ENCODE results near the gene SYT6. TPM values are rescaled to one million over a fixed set of nuclear protein-coding genes. Genes with fewer than 3 reads are reported as not detected.

The SYT6 gene
- total RNA-seq, 1 experiment from 2014 or later = 77.2 TPM

DNA sequence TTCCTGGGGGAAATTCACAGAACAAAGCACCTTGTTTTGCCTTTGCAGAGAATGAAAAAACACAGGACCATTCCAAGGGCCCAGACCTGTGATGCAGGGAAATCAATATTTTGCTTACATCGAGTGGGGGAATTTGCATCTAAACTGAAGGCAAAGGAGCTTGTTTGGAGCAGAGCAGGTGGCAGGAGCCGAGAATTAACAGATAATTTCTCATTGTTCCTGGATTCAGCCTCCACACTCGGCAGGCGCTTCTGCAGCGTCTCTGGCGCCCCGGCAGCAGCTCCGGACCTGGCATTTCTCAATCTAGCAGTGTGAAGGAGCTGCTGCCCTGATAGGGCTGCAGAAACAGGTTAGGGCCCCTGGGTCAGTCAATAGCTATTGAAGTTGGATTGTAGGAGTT lies 2.0 kb upstream of the SYT6 start:
- TF ChIP-seq, protein P1, sequence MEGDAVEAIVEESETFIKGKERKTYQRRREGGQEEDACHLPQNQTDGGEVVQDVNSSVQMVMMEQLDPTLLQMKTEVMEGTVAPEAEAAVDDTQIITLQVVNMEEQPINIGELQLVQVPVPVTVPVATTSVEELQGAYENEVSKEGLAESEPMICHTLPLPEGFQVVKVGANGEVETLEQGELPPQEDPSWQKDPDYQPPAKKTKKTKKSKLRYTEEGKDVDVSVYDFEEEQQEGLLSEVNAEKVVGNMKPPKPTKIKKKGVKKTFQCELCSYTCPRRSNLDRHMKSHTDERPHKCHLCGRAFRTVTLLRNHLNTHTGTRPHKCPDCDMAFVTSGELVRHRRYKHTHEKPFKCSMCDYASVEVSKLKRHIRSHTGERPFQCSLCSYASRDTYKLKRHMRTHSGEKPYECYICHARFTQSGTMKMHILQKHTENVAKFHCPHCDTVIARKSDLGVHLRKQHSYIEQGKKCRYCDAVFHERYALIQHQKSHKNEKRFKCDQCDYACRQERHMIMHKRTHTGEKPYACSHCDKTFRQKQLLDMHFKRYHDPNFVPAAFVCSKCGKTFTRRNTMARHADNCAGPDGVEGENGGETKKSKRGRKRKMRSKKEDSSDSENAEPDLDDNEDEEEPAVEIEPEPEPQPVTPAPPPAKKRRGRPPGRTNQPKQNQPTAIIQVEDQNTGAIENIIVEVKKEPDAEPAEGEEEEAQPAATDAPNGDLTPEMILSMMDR (conservative IDR thresholded peaks at IDR 0.05) = no peak
- no peaks in the 10 kb centered on the region for H4K20me1 ChIP-seq (ENCODE audit: control insufficient read depth, insufficient read depth, insufficient read length)
- no peak overlapping the region for H3K23ac ChIP-seq (ENCODE audit: insufficient read length, low read depth, low read length)
- H3K79me1 ChIP-seq (ENCODE audit: insufficient read depth, low read depth, low read length, poor library complexity, severe bottlenecking) = no peaks in the 10 kb centered on the region
- H3K4me1 ChIP-seq (ENCODE audit: insufficient read depth, low read length) = peaks cover 9% of the 10 kb centered on the region
- no peak overlapping the region for H4K91ac ChIP-seq (ENCODE audit: insufficient read length, low read depth, low read length)
- H2BK120ac ChIP-seq (ENCODE audit: low read depth, low read length, poor library complexity, severe bottlenecking) = no peak overlapping the region
- H4K5ac ChIP-seq (ENCODE audit: insufficient read length, low read depth, low read length) = no peak overlapping the region
- H3K18ac ChIP-seq (ENCODE audit: insufficient read length, low read depth, low read length) = no peak overlapping the region
- H3K56ac ChIP-seq (ENCODE audit: insufficient read length, low read depth, low read length) = no peak overlapping the region
- H2BK5ac ChIP-seq (ENCODE audit: insufficient read length, low read length) = no peak overlapping the region
- no peak overlapping the region for H2BK12ac ChIP-seq (ENCODE audit: insufficient read length, low read depth, low read length)
- H2BK20ac ChIP-seq (ENCODE audit: low read depth, low read length, poor library complexity, severe bottlenecking) = no peak overlapping the region
- H3K9me3 ChIP-seq (ENCODE audit: control insufficient read depth, low read depth, low read length) = no peaks in the 10 kb centered on the region
- no peak overlapping the region for H3K14ac ChIP-seq (ENCODE audit: insufficient read depth, low read length)
- WGBS (ENCODE audit: extremely low coverage, insufficient read length, low lambda C conversion rate) = no CpG with 5 or more reads among the region's 8 CpGs
- H3K4me2 ChIP-seq (ENCODE audit: insufficient read depth, insufficient read length, low read length) = no peak overlapping the region
- H2AFZ ChIP-seq (ENCODE audit: low read length) = no peak overlapping the region
- Mint-ChIP-seq H3K27ac (no peak overlapping the region), H3K27me3 (ENCODE audit: low read depth) (peaks cover 43% of the 10 kb centered on the region), H3K9me3 (no peaks in the 10 kb centered on the region), H3K36me3 (ENCODE audit: insufficient read depth in 1 of 3, low read depth in 3 of 3) (peaks cover 0 to 14% (median 13%) of the 10 kb centered on the region in 3 experiments; a peak in 4 of 7 replicates), H3K4me3 (no peak overlapping the region; a peak in 1 of 5 replicates), H3K4me1 (peaks cover 44 to 47% of the 10 kb centered on the region in 2 experiments)
- H2AK5ac ChIP-seq (ENCODE audit: insufficient read length, low read length) = no peak overlapping the region
- H3T11ph ChIP-seq (ENCODE audit: low read length) = no peak overlapping the region
- no peak for DNase-seq
- H3K23me2 ChIP-seq (ENCODE audit: insufficient read length, low read depth, low read length, poor library complexity, severe bottlenecking) = peaks cover 25% of the 10 kb centered on the region
- no peak overlapping the region for H3K4ac ChIP-seq (ENCODE audit: low read depth, low read length)
- H3K9ac ChIP-seq (ENCODE audit: extremely low read depth, insufficient read length, low read length) = no peak overlapping the region
- no peak overlapping the region for H3K27ac ChIP-seq (ENCODE audit: insufficient read length, low read depth, low read length)
- H3K79me2 ChIP-seq (ENCODE audit: insufficient read depth, low read length) = peaks cover 12% of the 10 kb centered on the region; the same call in 1 of the 2 replicates
- no peak overlapping the region for H2BK15ac ChIP-seq (ENCODE audit: low read depth, low read length)
- no peak overlapping the region for H4K8ac ChIP-seq (replicated peaks; ENCODE audit: insufficient read length, low read depth, low read length)
- no peaks in the 10 kb centered on the region; the same call in 1 of the 2 replicates for H3K27me3 ChIP-seq (ENCODE audit: insufficient read depth, low read length)
